HG03565 (cell line): ENCODE data around the gene DPP6.

Source experiments
- ATAC-seq: cut with Tn5 transposase; IDR thresholded peaks from one replicate; pipeline ENCODE4 v1.9.1; 2021; ENCODE audit warnings: mild to moderate bottlenecking, moderate library complexity; ENCODE audit not compliant: unreplicated experiment

DPP6 gene

GRCh38 chr7:154783281-154783909, 731.2 kb downstream of the DPP6 start:
- no peak for ATAC-seq

GRCh38 chr7:154785898-154786297, 733.7 kb downstream of the DPP6 start:
- no peak for ATAC-seq

- ATAC-seq = no peak
Measured at GRCh38 chr7:154789404-154789803, 737.2 kb downstream of the DPP6 start.

- ATAC-seq = no peak
Measured at GRCh38 chr7:154791611-154792010, 739.4 kb downstream of the DPP6 start.

- no peak for ATAC-seq
Measured at GRCh38 chr7:154792436-154793055, 740.3 kb downstream of the DPP6 start.

- ATAC-seq = no peak
Measured at GRCh38 chr7:154794147-154794780, 742.1 kb downstream of the DPP6 start.

- ATAC-seq = no peak
Measured at GRCh38 chr7:154795014-154795413, 742.8 kb downstream of the DPP6 start.

GRCh38 chr7:154795437-154795836, 743.2 kb downstream of the DPP6 start:
- ATAC-seq = no peak

- no peak for ATAC-seq
Measured at GRCh38 chr7:154804449-154804848, 752.3 kb downstream of the DPP6 start.

GRCh38 chr7:154812027-154812426, 759.8 kb downstream of the DPP6 start:
- no peak for ATAC-seq

GRCh38 chr7:154817224-154817896, 765.2 kb downstream of the DPP6 start:
- no peak for ATAC-seq

GRCh38 chr7:154827007-154827406, 774.8 kb downstream of the DPP6 start:
- ATAC-seq = no peak

- ATAC-seq = peak; percentile 70
Measured at GRCh38 chr7:154832557-154833138, 780.5 kb downstream of the DPP6 start.

- no peak for ATAC-seq
Measured at GRCh38 chr7:154836021-154836448, 783.8 kb downstream of the DPP6 start.

GRCh38 chr7:154837087-154837486, 784.9 kb downstream of the DPP6 start:
- no peak for ATAC-seq

- ATAC-seq = peak; percentile 96
Measured at GRCh38 chr7:154837622-154838021, 785.4 kb downstream of the DPP6 start.

GRCh38 chr7:154840086-154840485, 787.9 kb downstream of the DPP6 start:
- ATAC-seq = no peak

GRCh38 chr7:154841731-154842331, 789.6 kb downstream of the DPP6 start:
- ATAC-seq = no peak

GRCh38 chr7:154842591-154842990, 790.4 kb downstream of the DPP6 start:
- no peak for ATAC-seq

GRCh38 chr7:154843670-154844237, 791.6 kb downstream of the DPP6 start:
- no peak for ATAC-seq

- ATAC-seq = no peak
Measured at GRCh38 chr7:154844499-154844898, 792.3 kb downstream of the DPP6 start.
